H1 (cell line): ENCODE data around the gene OR7A10. TPM values are rescaled to one million over a fixed set of nuclear protein-coding genes. Genes with fewer than 3 reads are reported as not detected.

Experiments used
- CEBPB ChIP-seq: IDR thresholded peaks from 2 replicates; pipeline ENCODE4 v1.6.1; 2012; ENCODE audit warnings: low read depth, low read length
- EGR1 ChIP-seq: IDR thresholded peaks from 2 replicates; pipeline ENCODE4 v1.6.1; 2011; ENCODE audit warnings: low read depth, low read length, borderline replicate concordance
- PHF8 ChIP-seq: fragments of 200-600 bp; sonication (generic); conservative IDR thresholded peaks from 2 replicates; pipeline ENCODE4 v1.7.1; 2012; ENCODE audit warnings: low read depth, mild to moderate bottlenecking, inconsistent platforms, low read length, moderate library complexity
- RBBP5 ChIP-seq: IDR thresholded peaks from 2 replicates; pipeline ENCODE4 v1.7.1; 2012; ENCODE audit warnings: low read depth, mild to moderate bottlenecking, inconsistent platforms, low read length, moderate library complexity, borderline replicate concordance
- RFX5 ChIP-seq: IDR thresholded peaks from 2 replicates; pipeline ENCODE4 v1.6.1; 2011; ENCODE audit warnings: low read depth, low read length, improper control_type of control experiment, borderline replicate concordance
- SAP30 ChIP-seq: fragments of 300-600 bp; sonication (generic); IDR thresholded peaks from 2 replicates; pipeline ENCODE4 v1.7.1; 2012; ENCODE audit warnings: low read length, moderate library complexity, mild to moderate bottlenecking, inconsistent platforms; ENCODE audit not compliant: insufficient read depth, insufficient replicate concordance
- SIX5 ChIP-seq: IDR thresholded peaks from 2 replicates; pipeline ENCODE4 v1.6.1; 2011; ENCODE audit warnings: mild to moderate bottlenecking, low read depth, low read length
- SP2 ChIP-seq: IDR thresholded peaks from 2 replicates; pipeline ENCODE4 v1.6.1; 2012; ENCODE audit warnings: mild to moderate bottlenecking, low read length, inconsistent platforms
- ZNF274 ChIP-seq: IDR thresholded peaks from 2 replicates; pipeline ENCODE4 v1.7.0; 2012; ENCODE audit warnings: low read length, borderline replicate concordance; ENCODE audit errors: extremely low read depth
- polyA plus RNA-seq, 7 experiments: library from polyadenylated mRNA; depleted of rRNA in 3 of 7; stranded (reverse) in 5 of 7; unstranded in 2 of 7; fragments of >200 nt in 5 of 7; fragments of 200-250 nt in 2 of 7; gene quantifications; 1 replicate in 5 of 7; 2 replicates in 1 of 7; 4 replicates in 1 of 7; pipeline versions ENCODE4 v1.2.1 to v1.2.3, GENCODE V29; 2011 to 2013; ENCODE audit warnings: missing spikeins in 2 of 7, mixed read lengths in 2 of 7
- total RNA-seq: library from RNA; stranded (reverse); fragmentation: NEBNext Ultra II Directional; extraction: Animal tissue kit (Norgen Biotek cat#: 25700); gene quantifications from 2 replicates; pipeline ENCODE4 v1.2.1, GENCODE V29; 2021
- TF ChIP-seq, protein P1 (sequence below): fragments of 300-600 bp; sonication (generic); IDR thresholded peaks from 2 replicates; pipeline ENCODE4 v1.7.1; 2012; ENCODE audit warnings: low read length, moderate library complexity, mild to moderate bottlenecking, inconsistent platforms; ENCODE audit not compliant: insufficient replicate concordance

The OR7A10 gene
- total and polyA plus RNA-seq, 2 of the 8 experiments (the other 6 are each of a cell fraction or from before 2014, with no cell fraction given) = not detected

DNA sequence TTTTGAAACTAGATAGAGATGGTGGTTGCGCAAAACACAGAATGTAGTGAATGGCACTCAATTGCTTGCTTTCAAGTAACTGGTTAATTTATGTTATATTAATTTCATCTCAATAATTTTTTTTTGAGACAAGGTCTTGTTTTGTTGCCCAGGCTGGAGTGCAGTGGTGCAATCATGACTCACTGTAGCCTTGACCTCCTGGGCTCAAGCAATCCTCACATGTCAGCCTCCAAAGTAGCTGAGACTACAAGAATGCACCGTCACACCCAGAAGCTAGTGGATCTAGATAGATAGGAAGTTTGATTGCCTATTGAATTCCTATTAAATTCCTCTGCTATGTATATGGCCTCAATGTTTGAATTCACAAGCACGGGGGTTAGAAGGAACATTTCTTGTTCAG is 44.0 kb downstream of the OR7A10 start (continued):
- TF ChIP-seq, protein P1, sequence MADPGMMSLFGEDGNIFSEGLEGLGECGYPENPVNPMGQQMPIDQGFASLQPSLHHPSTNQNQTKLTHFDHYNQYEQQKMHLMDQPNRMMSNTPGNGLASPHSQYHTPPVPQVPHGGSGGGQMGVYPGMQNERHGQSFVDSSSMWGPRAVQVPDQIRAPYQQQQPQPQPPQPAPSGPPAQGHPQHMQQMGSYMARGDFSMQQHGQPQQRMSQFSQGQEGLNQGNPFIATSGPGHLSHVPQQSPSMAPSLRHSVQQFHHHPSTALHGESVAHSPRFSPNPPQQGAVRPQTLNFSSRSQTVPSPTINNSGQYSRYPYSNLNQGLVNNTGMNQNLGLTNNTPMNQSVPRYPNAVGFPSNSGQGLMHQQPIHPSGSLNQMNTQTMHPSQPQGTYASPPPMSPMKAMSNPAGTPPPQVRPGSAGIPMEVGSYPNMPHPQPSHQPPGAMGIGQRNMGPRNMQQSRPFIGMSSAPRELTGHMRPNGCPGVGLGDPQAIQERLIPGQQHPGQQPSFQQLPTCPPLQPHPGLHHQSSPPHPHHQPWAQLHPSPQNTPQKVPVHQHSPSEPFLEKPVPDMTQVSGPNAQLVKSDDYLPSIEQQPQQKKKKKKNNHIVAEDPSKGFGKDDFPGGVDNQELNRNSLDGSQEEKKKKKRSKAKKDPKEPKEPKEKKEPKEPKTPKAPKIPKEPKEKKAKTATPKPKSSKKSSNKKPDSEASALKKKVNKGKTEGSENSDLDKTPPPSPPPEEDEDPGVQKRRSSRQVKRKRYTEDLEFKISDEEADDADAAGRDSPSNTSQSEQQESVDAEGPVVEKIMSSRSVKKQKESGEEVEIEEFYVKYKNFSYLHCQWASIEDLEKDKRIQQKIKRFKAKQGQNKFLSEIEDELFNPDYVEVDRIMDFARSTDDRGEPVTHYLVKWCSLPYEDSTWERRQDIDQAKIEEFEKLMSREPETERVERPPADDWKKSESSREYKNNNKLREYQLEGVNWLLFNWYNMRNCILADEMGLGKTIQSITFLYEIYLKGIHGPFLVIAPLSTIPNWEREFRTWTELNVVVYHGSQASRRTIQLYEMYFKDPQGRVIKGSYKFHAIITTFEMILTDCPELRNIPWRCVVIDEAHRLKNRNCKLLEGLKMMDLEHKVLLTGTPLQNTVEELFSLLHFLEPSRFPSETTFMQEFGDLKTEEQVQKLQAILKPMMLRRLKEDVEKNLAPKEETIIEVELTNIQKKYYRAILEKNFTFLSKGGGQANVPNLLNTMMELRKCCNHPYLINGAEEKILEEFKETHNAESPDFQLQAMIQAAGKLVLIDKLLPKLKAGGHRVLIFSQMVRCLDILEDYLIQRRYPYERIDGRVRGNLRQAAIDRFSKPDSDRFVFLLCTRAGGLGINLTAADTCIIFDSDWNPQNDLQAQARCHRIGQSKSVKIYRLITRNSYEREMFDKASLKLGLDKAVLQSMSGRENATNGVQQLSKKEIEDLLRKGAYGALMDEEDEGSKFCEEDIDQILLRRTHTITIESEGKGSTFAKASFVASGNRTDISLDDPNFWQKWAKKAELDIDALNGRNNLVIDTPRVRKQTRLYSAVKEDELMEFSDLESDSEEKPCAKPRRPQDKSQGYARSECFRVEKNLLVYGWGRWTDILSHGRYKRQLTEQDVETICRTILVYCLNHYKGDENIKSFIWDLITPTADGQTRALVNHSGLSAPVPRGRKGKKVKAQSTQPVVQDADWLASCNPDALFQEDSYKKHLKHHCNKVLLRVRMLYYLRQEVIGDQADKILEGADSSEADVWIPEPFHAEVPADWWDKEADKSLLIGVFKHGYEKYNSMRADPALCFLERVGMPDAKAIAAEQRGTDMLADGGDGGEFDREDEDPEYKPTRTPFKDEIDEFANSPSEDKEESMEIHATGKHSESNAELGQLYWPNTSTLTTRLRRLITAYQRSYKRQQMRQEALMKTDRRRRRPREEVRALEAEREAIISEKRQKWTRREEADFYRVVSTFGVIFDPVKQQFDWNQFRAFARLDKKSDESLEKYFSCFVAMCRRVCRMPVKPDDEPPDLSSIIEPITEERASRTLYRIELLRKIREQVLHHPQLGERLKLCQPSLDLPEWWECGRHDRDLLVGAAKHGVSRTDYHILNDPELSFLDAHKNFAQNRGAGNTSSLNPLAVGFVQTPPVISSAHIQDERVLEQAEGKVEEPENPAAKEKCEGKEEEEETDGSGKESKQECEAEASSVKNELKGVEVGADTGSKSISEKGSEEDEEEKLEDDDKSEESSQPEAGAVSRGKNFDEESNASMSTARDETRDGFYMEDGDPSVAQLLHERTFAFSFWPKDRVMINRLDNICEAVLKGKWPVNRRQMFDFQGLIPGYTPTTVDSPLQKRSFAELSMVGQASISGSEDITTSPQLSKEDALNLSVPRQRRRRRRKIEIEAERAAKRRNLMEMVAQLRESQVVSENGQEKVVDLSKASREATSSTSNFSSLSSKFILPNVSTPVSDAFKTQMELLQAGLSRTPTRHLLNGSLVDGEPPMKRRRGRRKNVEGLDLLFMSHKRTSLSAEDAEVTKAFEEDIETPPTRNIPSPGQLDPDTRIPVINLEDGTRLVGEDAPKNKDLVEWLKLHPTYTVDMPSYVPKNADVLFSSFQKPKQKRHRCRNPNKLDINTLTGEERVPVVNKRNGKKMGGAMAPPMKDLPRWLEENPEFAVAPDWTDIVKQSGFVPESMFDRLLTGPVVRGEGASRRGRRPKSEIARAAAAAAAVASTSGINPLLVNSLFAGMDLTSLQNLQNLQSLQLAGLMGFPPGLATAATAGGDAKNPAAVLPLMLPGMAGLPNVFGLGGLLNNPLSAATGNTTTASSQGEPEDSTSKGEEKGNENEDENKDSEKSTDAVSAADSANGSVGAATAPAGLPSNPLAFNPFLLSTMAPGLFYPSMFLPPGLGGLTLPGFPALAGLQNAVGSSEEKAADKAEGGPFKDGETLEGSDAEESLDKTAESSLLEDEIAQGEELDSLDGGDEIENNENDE = no peak
- TF ChIP-seq SIX5 = no peak
- TF ChIP-seq ZNF274 = no peak
- no peak for TF ChIP-seq SAP30
- no peak for TF ChIP-seq SP2
- TF ChIP-seq CEBPB = no peak
- TF ChIP-seq PHF8 = no peak
- no peak for TF ChIP-seq RBBP5
- no peak for TF ChIP-seq RFX5
- no peak for TF ChIP-seq EGR1
